SK-N-SH (cell line): ENCODE data around the gene C3orf22. TPM values are rescaled to one million over a fixed set of nuclear protein-coding genes. Genes with fewer than 3 reads are reported as not detected.

ENCODE experiments used
- CTCF ChIA-PET: fragments of 300-600, 350-600 bp; formaldehyde crosslinking; extraction: SDS; loops from one replicate; lab custom pipeline; 2021; lab: Yijun Ruan, JAX
- POLR2A ChIA-PET: fragments of 350-600 bp; sonication (Branson Sonifier 250); formaldehyde crosslinking; extraction: SDS; loops from one replicate; lab custom pipeline; 2020; ENCODE audit warnings: antibody characterized with exemption, inconsistent platforms; lab: Yijun Ruan, JAX
- DNase-seq: peaks from one replicate; pipeline ENCODE4 v3.0.0; 2012
- H2AFZ ChIP-seq: fragments of 200-600 bp; sonication (generic); 2 replicates; pipeline ENCODE4 v1.8.1; 2016; ENCODE audit warnings: antibody characterized with exemption, mild to moderate bottlenecking, low read depth
- H3F3A ChIP-seq: fragments of 200-600 bp; sonication (generic); replicated peaks from 2 replicates; pipeline ENCODE3; 2016; ENCODE audit warnings: antibody characterized with exemption, mild to moderate bottlenecking; ENCODE audit not compliant: insufficient read depth
- H3K27ac ChIP-seq, 2 experiments: fragments of 200-500 bp in 1 of 2; fragments of 200-600 bp in 1 of 2; sonication (Bioruptor generic) in 1 of 2; sonication (generic), shearing (Covaris generic) in 1 of 2; 2 replicates each; pipeline versions ENCODE4 v1.5.1 to v1.6.1; 2014 to 2016; ENCODE audit warnings: low read depth in 2 of 2, inconsistent platforms in 1 of 2, low read length in 1 of 2, mild to moderate bottlenecking in 1 of 2, mixed read lengths in 1 of 2
- H3K27me3 ChIP-seq: fragments of 200-600 bp; sonication (generic), shearing (Covaris generic); 2 replicates; pipeline ENCODE4 v1.6.1; 2016; ENCODE audit warnings: mixed run types; ENCODE audit not compliant: insufficient read depth
- H3K36me3 ChIP-seq, 2 experiments: fragments of 200-500 bp in 1 of 2; fragments of 200-600 bp in 1 of 2; sonication (Bioruptor generic) in 1 of 2; sonication (generic) in 1 of 2; replicated peaks in 1 of 2; 2 replicates each; pipeline versions ENCODE3 to v1.5.1; 2014 to 2016; ENCODE audit warnings: low read length in 1 of 2, mild to moderate bottlenecking in 1 of 2; ENCODE audit not compliant: insufficient read depth in 2 of 2, control insufficient read depth in 1 of 2
- H3K4me1 ChIP-seq, 2 experiments: fragments of 200-500 bp in 1 of 2; fragments of 200-600 bp in 1 of 2; sonication (Bioruptor generic) in 1 of 2; sonication (generic), shearing (Covaris generic) in 1 of 2; 2 replicates each; pipeline versions ENCODE4 v1.5.1 to v1.6.1; 2014 to 2016; ENCODE audit warnings: low read depth in 1 of 2, low read length in 1 of 2, mixed run types in 1 of 2; ENCODE audit not compliant: insufficient read depth in 2 of 2, control insufficient read depth in 1 of 2
- H3K4me2 ChIP-seq: fragments of 200-600 bp; sonication (generic), shearing (Covaris generic); 2 replicates; pipeline ENCODE4 v1.6.1; 2017; ENCODE audit warnings: mixed run types
- H3K4me3 ChIP-seq, 2 experiments: fragments of 200-500 bp in 1 of 2; fragments of 200-600 bp in 1 of 2; sonication (Bioruptor generic) in 1 of 2; sonication (generic), shearing (Covaris generic) in 1 of 2; 2 replicates each; pipeline versions ENCODE4 v1.5.1 to v1.8.1; 2014 to 2016; ENCODE audit warnings: low read depth in 2 of 2, inconsistent platforms in 1 of 2, low read length in 1 of 2, mild to moderate bottlenecking in 1 of 2, mixed read lengths in 1 of 2, moderate library complexity in 1 of 2
- H3K79me2 ChIP-seq: fragments of 200-600 bp; sonication (generic); 2 replicates; pipeline ENCODE4 v1.8.1; 2017; ENCODE audit warnings: mild to moderate bottlenecking; ENCODE audit not compliant: insufficient read depth
- H3K9ac ChIP-seq: fragments of 200-600 bp; sonication (generic); 2 replicates; pipeline ENCODE4 v1.6.1; 2017; ENCODE audit warnings: mixed run types
- H3K9me2 ChIP-seq: fragments of 200-600 bp; sonication (generic); 2 replicates; pipeline ENCODE4 v1.6.1; 2017; ENCODE audit warnings: mixed run types
- H3K9me3 ChIP-seq: fragments of 200-600 bp; sonication (generic); 2 replicates; pipeline ENCODE4 v1.6.1; 2017; ENCODE audit warnings: mixed run types, mild to moderate bottlenecking, moderate library complexity
- H4K20me1 ChIP-seq: fragments of 200-600 bp; sonication (generic); 2 replicates; pipeline ENCODE4 v1.6.1; 2017; ENCODE audit warnings: mild to moderate bottlenecking, mixed run types; ENCODE audit not compliant: insufficient read depth
- CHD2 ChIP-seq: fragments of 150-350 bp; IDR thresholded peaks from 2 replicates; pipeline ENCODE4 v1.6.1; 2018; ENCODE audit warnings: low read length; ENCODE audit not compliant: partially characterized antibody
- EZH2phosphoT487 ChIP-seq: fragments of 200-600 bp; sonication (generic); IDR thresholded peaks from 2 replicates; pipeline ENCODE4 v1.6.1; 2017; ENCODE audit warnings: low read depth, mixed run types, mild to moderate bottlenecking, antibody characterized with exemption, moderate library complexity, borderline replicate concordance
- FOSL2 ChIP-seq: IDR thresholded peaks from 2 replicates; pipeline ENCODE4 v1.4.0; 2012; ENCODE audit warnings: low read depth, mild to moderate bottlenecking, moderate library complexity, borderline replicate concordance
- JUND ChIP-seq: IDR thresholded peaks from 2 replicates; pipeline ENCODE4 v1.4.0; 2012
- MAX ChIP-seq: IDR thresholded peaks from 2 replicates; pipeline ENCODE4 v1.4.0; 2012; ENCODE audit warnings: low read depth
- MEF2A ChIP-seq: IDR thresholded peaks from 2 replicates; pipeline ENCODE4 v1.4.0; 2012; ENCODE audit warnings: low read depth, borderline replicate concordance
- POLR2AphosphoS5 ChIP-seq: IDR thresholded peaks from 2 replicates; pipeline ENCODE4 v1.6.1; 2012; ENCODE audit warnings: low read depth, low read length
- REST ChIP-seq: IDR thresholded peaks from 2 replicates; pipeline ENCODE4 v1.6.1; 2012; ENCODE audit warnings: mild to moderate bottlenecking, low read depth, low read length, moderate library complexity
- SIN3A ChIP-seq: IDR thresholded peaks from 2 replicates; pipeline ENCODE4 v1.6.1; 2012; ENCODE audit warnings: low read depth, mild to moderate bottlenecking, low read length, moderate library complexity, borderline replicate concordance
- TAF1 ChIP-seq: IDR thresholded peaks from 2 replicates; pipeline ENCODE4 v1.6.1; 2012; ENCODE audit warnings: low read depth, mild to moderate bottlenecking, low read length, moderate library complexity, borderline replicate concordance
- YY1 ChIP-seq: IDR thresholded peaks from 2 replicates; pipeline ENCODE4 v1.4.0; 2012; ENCODE audit warnings: low read depth, mild to moderate bottlenecking
- WGBS: methylation state at CpG from one replicate; pipeline ENCODE4 v1.1.6; 2017; ENCODE audit warnings: low lambda C conversion rate; 5-methylcytosine and 5-hydroxymethylcytosine counted together
- polyA plus RNA-seq, 3 experiments: library from polyadenylated mRNA; depleted of rRNA; stranded (reverse); fragments of >200 nt; gene quantifications; 2 replicates each; pipeline ENCODE4 v1.2.3, GENCODE V29; 2012

The C3orf22 gene
- polyA plus RNA-seq, 1 of the 3 experiments (the other 2 are of a cell fraction), result not detected

DNA sequence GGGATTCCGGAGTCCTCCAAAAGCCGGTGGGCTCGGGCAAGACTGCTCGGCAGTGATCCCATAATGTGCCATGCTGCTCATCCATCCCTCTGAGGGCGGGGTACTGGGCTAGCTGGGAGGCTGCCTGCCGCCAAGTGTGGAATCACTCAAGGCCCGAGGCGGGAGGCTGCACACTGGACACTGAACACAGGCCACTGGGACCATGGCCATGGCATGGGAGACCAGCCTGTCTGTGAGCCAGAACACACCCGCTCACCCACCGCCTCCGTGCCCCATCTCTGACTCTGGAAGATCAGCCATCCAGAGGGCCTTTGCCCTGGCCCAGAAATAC lies 1.4 kb downstream of the C3orf22 start:
- Histone ChIP-seq H3F3A (no peaks in the 10 kb centered on the region), H3K9me2 (no peaks in the 10 kb centered on the region), H3K79me2 (no peaks in the 10 kb centered on the region), H4K20me1 (no peaks in the 10 kb centered on the region), H3K36me3 (no peaks in the 10 kb centered on the region), H3K4me1 (peaks cover 0 to 11% of the 10 kb centered on the region in 2 experiments; a peak in 1 of 4 replicates), H3K9ac (no peak overlapping the region), H3K27me3 (no peaks in the 10 kb centered on the region), H3K27ac (no peak overlapping the region), H3K9me3 (no peaks in the 10 kb centered on the region), H2AFZ (no peak overlapping the region), H3K4me3 (no peak overlapping the region), H3K4me2 (no peak overlapping the region)
- TF ChIP-seq MAX (no peak), SIN3A (no peak), YY1 (no peak), MEF2A (no peak), EZH2phosphoT487 (no peak), JUND (no peak), CHD2 (no peak), REST (no peak), FOSL2 (no peak), TAF1 (no peak)
- DNase-seq, result peak; percentile 8
- CTCF ChIA-PET, result interaction anchor here (1.7 kb wide), 1 partner anchor 122 kb away, joined by 3 read pairs; no protein-coding TSS in a partner anchor
- 89% methylated on average over 4 of the region's 11 CpGs for WGBS
- POLR2A ChIA-PET, result no interaction called here

DNA sequence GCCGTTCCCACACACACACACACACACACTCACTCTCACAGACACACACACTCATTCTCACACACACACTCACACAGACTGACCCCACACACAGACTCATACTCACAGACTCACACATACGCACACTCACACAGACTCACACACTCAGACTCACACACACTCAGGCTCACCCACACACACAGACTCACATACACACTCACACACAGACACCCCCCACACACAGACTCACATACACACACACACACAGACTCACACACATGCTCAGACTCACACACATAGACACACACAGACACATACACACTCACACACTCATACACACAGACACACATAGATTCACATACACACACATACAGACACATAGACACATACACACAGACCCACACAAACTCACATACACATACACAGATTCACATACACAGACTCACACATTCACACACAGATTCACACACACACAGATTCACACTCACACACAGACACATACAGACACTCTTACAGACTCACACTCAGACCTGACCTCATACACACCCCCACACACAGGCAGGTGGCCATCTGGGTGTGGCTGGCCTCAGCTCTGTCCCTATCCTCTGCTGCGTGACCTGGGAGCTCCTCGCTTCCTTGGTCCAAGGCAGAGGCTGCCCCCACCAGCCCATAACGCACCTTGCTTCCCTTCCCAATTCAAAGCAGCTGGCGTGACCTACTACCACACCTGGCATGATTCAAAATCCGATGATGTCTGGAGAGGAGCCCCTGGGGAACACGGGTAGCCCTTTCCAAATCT lies 1.9 kb downstream of the C3orf22 start:
- no peaks in the 10 kb centered on the region for H3K79me2 ChIP-seq
- H3K4me1 ChIP-seq, result peaks cover 0 to 11% of the 10 kb centered on the region in 2 experiments; a peak in 1 of 4 replicates
- WGBS, result 90% methylated on average over 6 of the region's 8 CpGs
- no peak for DNase-seq
- no peaks in the 10 kb centered on the region for H4K20me1 ChIP-seq
- H3K27ac ChIP-seq, result no peak overlapping the region
- H3K4me2 ChIP-seq, result no peak overlapping the region
- ChIA-PET CTCF (interaction anchor here (1.7 to 2.2 kb wide), 2 partner anchors 12 to 123 kb away, joined by 3 to 6 read pairs; no protein-coding TSS in a partner anchor), POLR2A (no interaction called here)
- H3K9me2 ChIP-seq, result no peaks in the 10 kb centered on the region
- H3K9me3 ChIP-seq, result no peaks in the 10 kb centered on the region
- no peak overlapping the region for H2AFZ ChIP-seq
- H3K27me3 ChIP-seq, result no peaks in the 10 kb centered on the region
- H3F3A ChIP-seq, result no peaks in the 10 kb centered on the region
- no peaks in the 10 kb centered on the region for H3K36me3 ChIP-seq
- no peak overlapping the region for H3K9ac ChIP-seq
- no peak overlapping the region for H3K4me3 ChIP-seq
- TF ChIP-seq YY1, result no peak
- no peak for TF ChIP-seq POLR2AphosphoS5
- no peak for TF ChIP-seq TAF1
